ENCODE results near the gene KRTAP5-6. TPM values are rescaled to one million over a fixed set of nuclear protein-coding genes. Genes with fewer than 3 reads are reported as not detected.

Gene KRTAP5-6
- polyA plus RNA-seq, 1 donor: 0.71 TPM

DNA sequence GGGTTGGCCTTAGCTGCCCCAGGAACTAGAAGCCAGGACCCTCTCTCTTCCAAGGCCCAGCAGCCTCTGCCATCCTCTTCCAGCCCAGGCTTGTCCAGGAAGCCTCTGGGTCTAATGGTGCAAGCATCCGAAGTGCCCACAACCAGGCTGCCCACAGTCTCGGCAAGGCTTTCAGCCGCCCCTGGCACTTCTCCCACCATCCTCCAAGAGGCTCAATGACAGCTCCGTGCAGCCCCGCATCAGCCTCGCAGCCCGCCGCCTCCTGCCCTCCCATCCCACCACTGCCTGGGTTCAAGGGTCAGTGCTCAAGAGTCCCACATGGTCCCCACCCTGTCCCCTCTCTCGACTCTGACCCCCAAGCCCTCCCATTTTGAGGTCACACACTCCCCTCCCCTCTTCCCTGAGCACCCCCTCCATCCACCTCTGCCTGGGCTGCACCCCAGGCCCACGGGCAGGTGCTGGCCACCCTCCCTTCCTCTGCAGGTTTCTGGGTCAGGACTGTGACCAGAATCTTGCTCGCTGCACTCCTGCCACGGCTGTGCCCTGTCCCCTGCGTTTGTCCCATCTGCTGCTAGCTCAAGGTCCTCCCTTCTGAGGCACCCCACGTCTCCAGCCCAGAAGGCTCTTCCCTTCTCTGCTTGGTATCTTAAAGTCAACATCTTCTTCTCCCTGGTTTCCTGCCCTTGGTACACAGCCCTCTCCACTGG lies 36.2 kb downstream of the KRTAP5-6 start:
- no peak for DNase-seq (ENCODE audit: low read depth)

DNA sequence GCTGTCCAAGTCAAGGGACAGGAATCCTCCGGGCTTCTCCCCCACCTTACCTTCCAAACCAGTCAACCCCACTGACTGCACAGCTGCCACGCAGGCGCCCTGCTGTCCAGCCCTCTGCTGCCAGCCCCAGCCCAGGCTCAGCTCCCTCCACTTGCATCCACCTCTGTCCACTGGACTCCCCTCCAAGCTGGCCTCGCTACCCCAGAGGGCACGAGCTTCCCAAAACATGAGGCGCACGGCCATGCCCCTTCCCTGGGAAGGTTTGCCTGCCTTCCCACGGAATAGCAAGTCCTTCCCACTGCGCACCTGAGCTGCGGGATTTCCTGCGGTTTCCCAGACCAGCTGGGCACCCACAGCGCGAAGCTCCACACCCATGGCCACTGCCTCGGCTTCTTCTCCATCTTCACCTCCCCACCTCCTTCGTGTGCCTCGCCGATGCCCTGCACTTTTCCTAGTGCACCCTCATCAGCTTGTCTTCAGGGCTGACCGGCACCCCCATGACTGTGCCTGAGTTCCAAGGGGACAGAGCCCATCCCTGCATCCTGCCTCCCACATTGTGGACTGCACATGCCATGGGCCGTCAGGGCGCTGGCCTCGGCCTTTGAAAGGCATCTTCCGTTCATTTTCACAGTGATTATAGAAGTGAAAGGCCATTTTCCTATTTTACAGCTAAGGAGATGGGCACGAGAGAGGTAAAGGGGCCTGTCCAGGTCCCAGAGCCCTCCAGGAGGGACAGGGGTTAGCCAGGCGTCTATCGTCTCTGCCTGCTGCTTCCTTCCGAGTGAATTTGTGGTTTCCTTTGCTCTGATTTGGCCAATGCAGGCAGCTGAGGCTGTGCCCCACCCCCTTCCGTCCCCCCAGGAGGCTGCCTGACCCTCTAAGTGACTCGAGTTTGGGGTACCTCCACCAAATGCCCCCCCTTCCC lies 37.0 kb downstream of the KRTAP5-6 start:
- DNase-seq (ENCODE audit: low read depth): no peak

DNA sequence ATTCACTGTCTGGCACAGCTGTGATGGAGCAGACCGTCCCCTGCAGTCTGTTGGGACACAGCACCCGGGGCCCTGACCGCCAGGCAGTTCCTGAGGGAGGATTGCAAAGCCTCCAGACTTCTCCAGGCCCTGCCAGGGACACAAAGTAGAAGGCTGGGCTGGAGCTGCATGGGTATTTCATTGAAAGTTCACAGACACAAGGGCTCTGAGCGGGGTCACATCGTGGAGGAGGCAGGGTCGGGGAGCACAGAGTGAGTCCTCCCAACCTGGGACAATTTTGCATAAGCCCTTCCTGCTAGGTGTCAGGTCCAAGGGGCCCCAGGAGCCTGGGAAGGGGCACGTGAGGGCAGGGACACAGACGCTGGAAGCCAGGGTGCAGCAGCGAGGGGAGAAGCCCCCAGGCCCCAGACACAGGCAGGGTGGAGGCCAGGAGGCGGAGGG lies 37.7 kb downstream of the KRTAP5-6 start:
- DNase-seq (ENCODE audit: low read depth): no peak

DNA sequence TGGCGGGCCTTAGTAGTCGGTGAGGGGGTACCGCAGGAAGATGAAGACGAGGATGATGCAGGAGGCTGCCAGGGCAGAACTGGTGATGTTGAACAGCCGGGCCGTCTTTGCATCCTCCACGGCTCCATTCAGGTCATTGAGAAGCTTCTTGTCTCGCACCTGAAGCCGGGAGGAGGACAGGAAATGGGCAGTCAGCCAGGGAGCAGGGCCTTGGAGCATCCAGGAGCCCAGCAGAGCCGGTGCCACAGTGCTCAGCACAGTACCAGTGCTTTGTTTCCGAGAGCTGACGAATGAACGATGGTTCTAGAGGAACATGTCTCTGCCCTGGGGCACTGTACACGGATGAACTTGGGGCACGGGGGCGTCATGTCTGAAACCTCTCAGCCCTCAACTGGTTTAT lies 38.3 kb downstream of the KRTAP5-6 start:
- no peak for DNase-seq (ENCODE audit: low read depth)

DNA sequence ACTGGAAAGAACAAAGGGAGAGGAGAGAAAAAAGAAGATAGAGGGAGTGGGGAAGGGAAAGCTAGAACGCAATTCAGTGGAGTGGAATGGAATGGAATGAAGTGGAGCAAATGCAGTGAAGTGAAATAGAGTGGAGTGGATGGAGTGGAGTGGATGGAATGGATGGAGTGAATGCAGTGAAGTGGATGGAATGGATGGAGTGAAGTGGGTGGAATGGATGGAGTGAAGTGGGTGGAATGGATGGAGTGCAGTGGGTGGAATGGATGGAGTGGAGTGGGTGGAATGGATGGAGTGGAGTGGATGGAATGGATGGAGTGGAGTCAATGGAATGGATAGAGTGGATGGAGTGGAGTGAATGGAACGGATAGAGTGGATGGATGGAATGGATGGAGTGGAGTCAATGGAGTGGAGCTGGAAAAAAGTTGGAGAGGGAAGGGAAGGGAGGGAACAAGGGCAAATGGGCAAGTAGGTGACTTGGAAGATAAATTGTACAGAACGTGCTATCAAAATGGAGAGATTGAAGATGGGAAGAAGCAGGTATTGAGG lies 39.5 kb downstream of the KRTAP5-6 start:
- no peak for DNase-seq (ENCODE audit: low read depth)

DNA sequence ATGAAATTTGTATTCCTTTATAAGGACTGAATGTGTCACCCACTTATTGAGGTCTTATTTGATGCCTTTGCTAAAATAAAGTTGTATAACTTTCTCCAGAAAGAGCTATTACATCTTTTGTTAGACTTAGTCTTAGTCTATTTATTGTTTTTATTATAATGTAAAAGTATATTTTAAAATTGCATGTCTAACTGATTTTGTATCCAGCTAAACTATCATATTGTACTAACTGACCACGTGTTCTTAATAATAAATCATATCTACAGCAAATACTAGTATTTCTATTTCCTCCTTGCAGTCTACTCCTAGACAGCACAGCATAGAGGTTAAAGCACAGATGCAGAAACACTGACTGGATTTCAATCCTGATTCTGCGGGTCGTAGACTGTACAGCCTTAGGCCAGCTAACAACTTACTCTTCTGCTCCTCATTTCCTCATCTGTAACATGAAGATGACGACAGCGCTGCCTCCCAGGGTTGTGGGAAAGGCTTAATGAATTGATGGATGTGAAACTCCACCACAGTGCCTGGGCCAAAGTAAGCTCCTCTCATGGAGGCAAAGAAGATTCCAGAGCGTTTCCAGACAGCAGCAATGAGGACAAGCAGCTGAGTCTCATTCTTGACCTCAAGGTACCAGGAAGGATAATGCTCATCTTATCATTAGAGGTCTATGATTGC lies 40.2 kb downstream of the KRTAP5-6 start:
- DNase-seq (ENCODE audit: low read depth): no peak

DNA sequence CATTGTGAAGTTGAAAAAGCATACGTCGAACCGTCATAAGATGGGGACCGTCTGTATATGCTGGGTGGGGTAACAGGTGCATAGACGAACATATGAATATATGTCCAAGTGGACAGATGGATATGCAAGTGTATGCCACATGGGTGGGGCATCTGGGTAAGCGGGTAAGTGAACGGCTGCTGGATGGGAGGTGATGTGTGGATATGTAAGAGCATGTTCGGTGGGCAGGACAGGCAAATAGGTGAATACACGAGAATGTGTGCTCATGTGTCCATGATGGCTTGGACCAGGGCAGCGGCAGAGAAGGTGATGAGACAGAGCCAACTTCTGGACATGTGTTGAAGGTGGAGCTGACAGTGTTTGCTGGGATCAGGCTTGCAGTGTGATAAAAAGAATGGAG lies 41.4 kb downstream of the KRTAP5-6 start:
- DNase-seq (ENCODE audit: low read depth): no peak

DNA sequence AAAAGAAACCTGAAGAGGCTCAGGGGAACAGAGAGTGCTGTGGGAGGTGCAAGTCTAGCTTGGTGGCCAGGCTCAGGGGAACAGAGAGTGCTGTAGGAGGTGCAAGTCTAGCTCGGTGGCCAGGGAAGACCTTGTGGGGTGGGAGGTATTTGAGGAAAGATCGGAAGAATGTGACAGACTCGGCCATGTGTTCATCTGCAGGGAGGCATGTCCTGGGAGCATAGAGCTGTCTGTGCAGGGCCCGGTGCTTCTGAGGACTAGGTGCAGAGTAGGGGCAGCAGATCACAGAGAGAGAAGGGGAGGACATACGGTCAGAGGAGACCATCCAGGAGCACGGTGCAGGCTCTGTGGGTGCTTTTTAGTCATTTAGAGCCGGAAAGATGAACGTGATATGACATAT lies 42.6 kb downstream of the KRTAP5-6 start:
- DNase-seq (ENCODE audit: low read depth): no peak

DNA sequence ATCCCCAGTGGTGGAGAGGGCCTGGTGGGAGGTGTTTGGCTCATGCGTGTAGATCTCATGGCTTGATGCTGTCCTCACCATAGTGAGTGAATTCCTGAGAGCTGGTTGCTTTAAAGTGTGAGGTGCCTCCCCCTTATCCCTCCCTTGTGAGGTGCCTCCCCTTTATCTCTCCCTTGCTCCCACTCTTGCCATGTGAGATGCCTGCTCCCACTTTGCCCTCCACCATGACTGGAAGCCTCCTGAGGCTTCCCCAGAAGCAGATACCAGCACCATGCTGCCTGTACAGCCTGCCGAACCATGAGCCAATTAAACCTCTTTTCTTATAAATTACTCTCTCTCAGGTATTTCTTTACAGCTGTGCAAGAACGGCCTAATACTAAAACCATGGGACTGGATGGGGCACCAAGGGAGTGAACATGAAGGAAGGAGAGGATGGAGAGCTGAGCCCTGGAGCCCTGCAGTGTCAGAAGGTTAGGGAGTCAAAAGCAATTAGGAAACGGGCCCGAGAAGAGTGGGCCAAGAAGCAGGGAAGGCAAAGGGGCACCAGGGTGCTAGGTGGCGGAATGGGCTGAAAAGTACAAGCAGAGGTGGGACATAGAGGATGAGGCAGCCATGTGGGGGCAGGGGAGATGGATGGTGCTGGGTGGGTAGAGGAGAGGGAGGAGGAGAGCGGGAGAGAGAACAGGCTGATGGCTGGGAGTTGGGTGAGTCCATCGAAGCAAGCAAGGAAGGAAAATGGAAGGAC lies 44.0 kb downstream of the KRTAP5-6 start:
- DNase-seq (ENCODE audit: low read depth): no peak

DNA sequence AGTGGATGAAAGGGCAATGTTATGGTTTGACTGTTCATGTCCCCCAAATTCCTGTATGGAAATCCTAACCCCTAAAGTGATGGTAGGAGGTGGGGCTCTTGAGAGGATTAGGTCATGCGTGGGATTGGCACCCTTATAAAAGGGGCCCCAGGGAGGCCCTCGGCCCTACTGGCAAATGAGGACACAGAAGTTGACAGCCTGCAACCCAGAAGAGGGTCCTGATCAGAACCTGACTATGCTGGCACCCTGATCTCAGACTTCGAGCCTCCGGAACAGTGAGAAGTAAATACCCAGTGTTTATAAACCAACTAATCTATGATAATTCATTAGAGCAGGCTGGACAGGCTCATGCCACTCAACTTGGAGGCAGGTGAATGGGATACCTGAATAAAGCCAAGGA lies 44.7 kb downstream of the KRTAP5-6 start:
- no peak for DNase-seq (ENCODE audit: low read depth)

DNA sequence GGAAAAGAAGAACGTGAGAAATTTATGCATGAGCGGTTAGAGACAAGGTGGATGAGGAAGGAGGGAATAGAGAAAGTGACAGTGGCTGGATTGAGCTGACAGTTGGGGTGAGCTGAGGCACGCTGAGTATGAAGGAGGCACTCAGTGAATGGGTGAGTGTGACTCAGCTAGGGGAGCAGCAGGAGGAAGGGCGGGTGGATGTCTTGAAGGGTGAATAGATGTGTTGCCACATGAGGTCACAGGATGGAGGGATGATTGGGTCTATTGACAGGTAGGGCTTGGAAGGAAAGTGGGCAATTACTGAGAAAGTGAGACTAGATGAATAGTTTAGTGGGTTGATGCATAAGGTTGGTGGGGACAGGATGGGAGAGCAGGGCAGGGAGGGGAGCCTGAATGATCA lies 45.4 kb downstream of the KRTAP5-6 start:
- DNase-seq (ENCODE audit: low read depth): no peak

DNA sequence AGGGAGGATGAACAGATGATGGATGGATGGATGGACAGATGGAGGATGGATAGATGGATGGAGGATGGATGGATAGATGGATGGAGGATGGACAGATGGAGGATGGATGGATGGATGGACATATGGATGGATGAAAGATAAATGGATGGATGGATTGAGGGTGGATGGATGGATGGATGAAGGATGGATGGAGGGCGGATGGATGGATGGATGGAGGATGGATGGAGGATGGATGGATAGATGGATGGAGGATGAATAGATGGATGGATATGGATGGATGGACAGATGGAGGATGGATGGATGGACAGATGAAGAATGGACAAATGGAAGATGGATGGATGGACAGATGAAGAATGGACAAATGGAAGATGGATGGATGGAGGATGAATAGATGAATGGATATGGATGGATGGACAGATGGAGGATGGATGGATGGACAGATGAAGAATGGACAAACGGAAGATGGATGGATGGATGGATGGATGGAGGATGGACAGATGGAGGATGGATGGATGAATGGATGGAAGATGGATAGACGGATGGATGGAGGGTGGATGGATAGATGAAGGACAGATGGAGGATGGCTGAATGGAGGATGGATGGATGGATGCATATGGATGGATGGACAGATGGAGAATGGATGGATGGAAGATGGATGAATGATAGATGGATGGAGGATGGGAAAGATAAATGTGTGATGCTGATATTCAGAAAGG lies 46.0 kb downstream of the KRTAP5-6 start:
- no peak for DNase-seq (ENCODE audit: low read depth)

DNA sequence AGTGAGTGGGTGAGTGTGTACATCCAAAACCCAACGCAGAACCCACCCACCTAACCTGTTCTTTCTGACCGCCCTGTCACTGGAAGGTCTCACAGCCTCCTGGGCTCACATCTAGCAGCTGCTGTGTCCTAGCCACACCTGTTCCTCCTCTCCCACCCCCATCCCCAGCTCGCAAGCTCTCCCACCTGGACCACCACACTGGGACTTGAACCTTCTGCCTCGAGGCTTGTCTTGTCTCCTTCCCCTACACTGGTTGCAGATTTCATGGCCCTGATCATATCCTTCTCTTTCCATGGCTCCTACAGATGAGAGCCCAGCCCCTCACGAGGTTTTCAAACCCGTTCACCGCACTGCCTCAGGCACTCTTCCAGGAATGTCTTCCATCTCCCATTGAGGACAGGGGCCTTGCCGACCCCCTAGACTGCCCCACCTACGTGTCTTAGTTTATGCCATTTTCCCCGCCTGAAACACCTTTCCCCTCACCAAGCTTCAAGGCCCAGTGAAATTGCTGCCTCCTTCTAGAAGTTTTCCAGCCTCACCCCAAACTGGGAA lies 46.7 kb downstream of the KRTAP5-6 start:
- DNase-seq (ENCODE audit: low read depth): no peak

DNA sequence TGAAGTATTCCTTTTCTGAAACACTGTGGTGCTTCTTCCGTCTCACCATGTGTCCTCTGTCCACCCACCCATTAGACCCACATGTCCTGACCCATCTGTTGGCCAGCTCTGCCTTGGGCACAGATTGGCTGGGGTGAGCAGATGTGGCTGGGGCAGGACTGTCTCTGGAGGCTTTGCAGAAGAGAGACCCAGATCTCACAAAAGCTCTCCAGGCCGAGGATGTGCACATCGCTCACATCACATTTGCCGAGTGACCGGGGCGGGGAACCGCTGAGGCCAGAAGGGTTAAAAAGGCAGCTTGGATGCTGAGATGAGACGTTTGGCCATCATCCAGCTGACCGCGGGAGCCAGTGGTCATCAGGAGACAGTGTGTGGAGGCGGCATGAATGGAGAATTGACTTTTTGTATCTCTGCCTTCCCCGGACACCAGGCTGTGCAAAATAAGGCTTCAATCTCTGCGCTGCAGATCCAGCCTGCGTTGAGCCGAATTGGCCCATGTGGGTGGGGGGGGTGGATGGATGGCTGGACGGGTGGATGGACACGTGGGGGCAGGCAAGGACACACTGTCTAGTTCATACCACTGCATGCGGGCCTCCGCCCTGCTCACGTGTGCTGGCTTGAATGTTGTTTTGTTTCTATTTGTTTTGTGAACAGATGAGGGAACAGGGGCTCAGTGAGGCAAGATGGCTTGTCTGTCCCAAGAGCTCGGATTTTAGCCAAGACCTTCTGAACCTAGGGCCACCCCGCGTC lies 47.3 kb downstream of the KRTAP5-6 start:
- DNase-seq (ENCODE audit: low read depth): no peak

DNA sequence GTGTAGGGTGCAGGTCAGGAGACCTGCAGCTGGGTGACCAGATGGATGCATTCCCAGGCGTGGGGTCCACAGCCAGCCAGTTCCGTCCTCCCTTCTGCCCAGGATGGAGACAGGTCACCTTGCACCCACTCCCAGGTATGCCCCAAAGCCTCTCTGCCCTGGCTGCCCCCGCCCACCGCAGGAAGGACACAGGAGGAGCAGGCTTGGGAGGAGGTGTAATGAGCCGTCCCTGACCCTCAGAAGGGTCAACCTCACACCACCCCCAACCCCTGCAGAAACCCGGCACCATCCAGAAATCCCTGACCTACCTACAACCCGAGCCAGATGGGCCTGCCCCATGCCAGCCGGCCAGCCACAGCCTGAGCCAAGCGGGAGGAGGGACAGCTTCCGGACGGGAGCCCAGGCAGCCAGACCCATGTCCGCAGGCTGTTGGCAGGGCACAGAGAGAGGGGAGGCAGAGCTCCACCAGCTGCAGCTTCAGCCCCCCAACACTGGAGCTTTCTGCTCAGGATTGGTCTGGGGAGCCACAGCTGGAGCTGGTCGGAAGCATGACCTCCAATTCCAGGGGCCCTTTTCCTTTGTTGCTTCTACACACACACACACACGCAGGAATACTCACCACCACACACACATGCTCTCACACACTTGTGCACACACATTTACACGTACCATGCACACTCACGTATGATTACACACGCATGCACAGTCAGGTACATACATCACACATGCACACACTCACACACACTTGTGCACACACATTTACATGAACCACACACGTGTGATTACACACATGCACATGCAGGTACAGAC lies 48.1 kb downstream of the KRTAP5-6 start:
- no peak for DNase-seq (ENCODE audit: low read depth)

DNA sequence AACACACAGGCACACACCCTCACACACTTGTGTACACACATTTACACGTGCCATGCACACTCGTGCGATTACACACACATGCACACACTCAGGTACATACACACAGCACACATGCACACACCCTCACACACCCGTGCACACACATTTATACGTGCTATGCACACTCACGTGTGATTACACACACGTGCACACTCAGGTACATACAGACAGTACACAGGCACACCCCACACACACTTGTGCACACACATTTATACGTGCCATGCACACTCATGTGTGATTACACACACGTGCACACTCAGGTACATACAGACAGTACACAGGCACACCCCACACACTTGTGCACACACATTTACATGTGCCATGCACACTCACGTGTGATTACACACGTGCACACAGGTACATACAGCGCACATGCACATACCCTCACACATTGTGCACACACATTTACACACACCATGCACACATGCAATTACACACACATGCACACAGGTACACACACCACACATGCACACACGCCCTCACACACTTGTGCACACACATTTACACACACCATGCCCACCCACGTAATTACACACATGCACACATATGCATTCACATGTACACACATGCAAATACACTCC lies 48.8 kb downstream of the KRTAP5-6 start:
- no peak for DNase-seq (ENCODE audit: low read depth)

DNA sequence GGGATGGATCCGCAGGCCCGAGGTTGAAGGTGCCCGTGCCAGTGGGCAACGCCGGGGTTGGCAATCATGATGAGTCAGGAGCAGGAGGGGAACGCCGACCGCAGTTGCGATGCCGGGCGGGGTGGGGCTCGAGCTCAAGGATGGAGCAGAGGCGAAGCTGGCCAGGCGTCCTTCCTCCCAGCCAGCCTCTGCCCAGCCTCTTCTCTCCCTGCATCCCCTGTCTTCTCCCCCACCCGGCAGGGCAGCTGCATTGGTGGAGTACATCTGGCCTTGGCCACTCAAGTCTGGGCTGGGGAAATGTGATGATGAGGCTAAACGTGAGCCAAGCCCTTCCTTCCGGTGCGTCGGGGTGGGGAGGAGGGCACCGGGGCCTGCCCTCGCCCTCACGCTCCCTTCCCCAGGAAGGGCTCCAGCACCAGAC lies 49.5 kb downstream of the KRTAP5-6 start:
- DNase-seq (ENCODE audit: low read depth): no peak

All from forelimb muscle (tissue), 1 donor.